Smooth muscle cell (in vitro differentiated cells): ENCODE data around the gene HAND1. TPM values are rescaled to one million over a fixed set of nuclear protein-coding genes. Genes with fewer than 3 reads are reported as not detected.

Experiments
- DNase-seq: peaks from one replicate; lab custom pipeline; 2025; ENCODE audit not compliant: unreplicated experiment; lab: John Stamatoyannopoulos, UW
- H2AFZ ChIP-seq: fragments of 200-600 bp; sonication (generic); 2 replicates; pipeline ENCODE4 v1.6.0; 2016; ENCODE audit warnings: antibody characterized with exemption, low read depth, mild to moderate bottlenecking
- H3F3A ChIP-seq: fragments of 200-600 bp; sonication (generic); 2 replicates; pipeline ENCODE4 v1.6.0; 2017; ENCODE audit warnings: antibody characterized with exemption, low read depth
- H3K27ac ChIP-seq: fragments of 200-600 bp; sonication (generic); 2 replicates; pipeline ENCODE4 v1.5.1; 2016; ENCODE audit warnings: low read depth, mild to moderate bottlenecking
- H3K27me3 ChIP-seq: fragments of 200-600 bp; sonication (generic); 2 replicates; pipeline ENCODE4 v1.6.1; 2016; ENCODE audit warnings: low read depth, mild to moderate bottlenecking
- H3K36me3 ChIP-seq: fragments of 200-600 bp; sonication (generic); 2 replicates; pipeline ENCODE4 v1.5.1; 2016; ENCODE audit warnings: low read depth
- H3K4me1 ChIP-seq: fragments of 200-600 bp; sonication (generic); 2 replicates; pipeline ENCODE4 v1.5.1; 2016; ENCODE audit warnings: low read depth
- H3K4me2 ChIP-seq: fragments of 200-600 bp; sonication (generic); 2 replicates; pipeline ENCODE4 v1.6.0; 2016; ENCODE audit warnings: mild to moderate bottlenecking
- H3K4me3 ChIP-seq: fragments of 200-600 bp; sonication (generic); 2 replicates; pipeline ENCODE4 v1.5.1; 2016; ENCODE audit warnings: mild to moderate bottlenecking
- H3K79me2 ChIP-seq: fragments of 200-600 bp; sonication (generic); 2 replicates; pipeline ENCODE4 v1.6.0; 2016; ENCODE audit warnings: low read depth, mild to moderate bottlenecking
- H3K9ac ChIP-seq: fragments of 200-600 bp; sonication (generic); 2 replicates; pipeline ENCODE4 v1.6.0; 2016; ENCODE audit warnings: low read depth
- H3K9me3 ChIP-seq: fragments of 200-600 bp; sonication (generic); replicated peaks from 2 replicates; pipeline ENCODE4 v1.5.1; 2016; ENCODE audit warnings: low read depth
- H4K20me1 ChIP-seq: fragments of 200-600 bp; sonication (generic); 2 replicates; pipeline ENCODE4 v1.6.0; 2016; ENCODE audit warnings: low read depth
- WGBS: methylation state at CpG from one replicate; pipeline ENCODE4 v1.1.7; 2016; ENCODE audit warnings: low lambda C conversion rate; 5-methylcytosine and 5-hydroxymethylcytosine counted together
- polyA plus RNA-seq: library from polyadenylated mRNA; unstranded; fragments of >200 nt; fragmentation: Nextera tagmentation; extraction: Ambion mirVana; gene quantifications from 2 replicates; pipeline ENCODE4 v1.2.1, GENCODE V29; 2016
- total RNA-seq: library from RNA; depleted of rRNA; stranded (reverse); fragments of >200 nt; gene quantifications from 2 replicates; pipeline ENCODE4 v1.2.3, GENCODE V29; 2014
- TF ChIP-seq, protein P1 (sequence below): fragments of 200-600 bp; sonication (generic); IDR thresholded peaks from 2 replicates; pipeline ENCODE4 v1.5.1; 2017; ENCODE audit warnings: borderline replicate concordance, mild to moderate bottlenecking, antibody characterized with exemption; ENCODE audit not compliant: insufficient read depth, poor library complexity, severe bottlenecking

Gene HAND1
- total and polyA plus RNA-seq, 2 experiments from 2014 or later, result 18.2 to 36.3 TPM

DNA sequence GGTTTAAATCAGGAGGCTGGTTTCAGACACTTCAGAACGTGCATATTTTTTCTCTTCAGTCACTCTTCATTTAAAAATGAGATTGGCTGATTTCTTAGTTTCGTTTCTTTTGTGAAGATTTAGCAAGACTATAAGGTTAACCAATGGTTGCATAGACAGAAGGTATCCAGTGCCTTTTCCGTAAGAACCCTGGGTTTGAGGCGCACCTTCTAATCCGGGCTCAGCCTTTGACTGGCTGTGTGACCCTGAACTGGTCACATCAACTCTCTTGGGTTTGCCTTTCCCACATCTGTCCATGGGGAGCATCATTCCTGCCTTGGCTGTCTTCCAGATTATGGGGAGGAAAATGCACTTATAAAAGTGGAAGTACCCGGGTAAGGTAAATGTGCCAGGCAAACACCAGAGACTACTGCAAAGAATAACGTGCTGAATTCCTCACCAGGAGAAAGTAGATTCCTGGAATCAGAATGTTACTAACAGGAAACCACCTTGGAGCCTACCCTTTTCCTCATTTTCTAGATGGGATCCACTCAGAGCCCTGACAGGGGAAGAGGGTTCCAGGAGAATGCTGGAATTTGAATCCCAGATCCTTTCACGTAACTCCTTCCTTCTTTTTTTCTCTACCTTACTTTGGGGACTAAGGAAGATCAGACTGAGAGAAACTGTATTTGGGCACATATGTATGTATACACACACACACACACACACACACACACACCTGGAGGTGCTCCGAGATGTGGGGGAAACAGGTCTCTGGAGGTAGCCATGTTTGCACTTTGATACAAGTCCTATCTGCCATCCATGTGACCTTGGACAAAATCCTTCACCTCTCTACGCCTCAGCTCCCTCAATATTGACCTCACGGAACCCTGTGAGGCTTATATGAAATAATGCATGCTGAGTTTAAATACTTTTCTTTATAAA lies 6.8 kb downstream of the HAND1 start:
- H3K4me2 ChIP-seq, result peak overlapping the region; percentile 80
- TF ChIP-seq, protein P1, sequence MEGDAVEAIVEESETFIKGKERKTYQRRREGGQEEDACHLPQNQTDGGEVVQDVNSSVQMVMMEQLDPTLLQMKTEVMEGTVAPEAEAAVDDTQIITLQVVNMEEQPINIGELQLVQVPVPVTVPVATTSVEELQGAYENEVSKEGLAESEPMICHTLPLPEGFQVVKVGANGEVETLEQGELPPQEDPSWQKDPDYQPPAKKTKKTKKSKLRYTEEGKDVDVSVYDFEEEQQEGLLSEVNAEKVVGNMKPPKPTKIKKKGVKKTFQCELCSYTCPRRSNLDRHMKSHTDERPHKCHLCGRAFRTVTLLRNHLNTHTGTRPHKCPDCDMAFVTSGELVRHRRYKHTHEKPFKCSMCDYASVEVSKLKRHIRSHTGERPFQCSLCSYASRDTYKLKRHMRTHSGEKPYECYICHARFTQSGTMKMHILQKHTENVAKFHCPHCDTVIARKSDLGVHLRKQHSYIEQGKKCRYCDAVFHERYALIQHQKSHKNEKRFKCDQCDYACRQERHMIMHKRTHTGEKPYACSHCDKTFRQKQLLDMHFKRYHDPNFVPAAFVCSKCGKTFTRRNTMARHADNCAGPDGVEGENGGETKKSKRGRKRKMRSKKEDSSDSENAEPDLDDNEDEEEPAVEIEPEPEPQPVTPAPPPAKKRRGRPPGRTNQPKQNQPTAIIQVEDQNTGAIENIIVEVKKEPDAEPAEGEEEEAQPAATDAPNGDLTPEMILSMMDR, result no peak
- no peaks in the 10 kb centered on the region for H3K36me3 ChIP-seq
- H3K27ac ChIP-seq, result no peak overlapping the region
- peak overlapping the region; percentile 41 for H2AFZ ChIP-seq
- no peaks in the 10 kb centered on the region for H4K20me1 ChIP-seq
- no peak overlapping the region for H3K9ac ChIP-seq
- H3K27me3 ChIP-seq, result no peaks in the 10 kb centered on the region
- peak overlapping the region; percentile 7 for H3K4me3 ChIP-seq
- H3K9me3 ChIP-seq, result no peaks in the 10 kb centered on the region
- 56% methylated on average over 11 of the region's 11 CpGs for whole genome bisulfite sequencing
- peaks cover 10% of the 10 kb centered on the region for H3F3A ChIP-seq
- peaks cover 24% of the 10 kb centered on the region for H3K79me2 ChIP-seq
- DNase-seq, result no peak
- peaks cover 29% of the 10 kb centered on the region for H3K4me1 ChIP-seq

DNA sequence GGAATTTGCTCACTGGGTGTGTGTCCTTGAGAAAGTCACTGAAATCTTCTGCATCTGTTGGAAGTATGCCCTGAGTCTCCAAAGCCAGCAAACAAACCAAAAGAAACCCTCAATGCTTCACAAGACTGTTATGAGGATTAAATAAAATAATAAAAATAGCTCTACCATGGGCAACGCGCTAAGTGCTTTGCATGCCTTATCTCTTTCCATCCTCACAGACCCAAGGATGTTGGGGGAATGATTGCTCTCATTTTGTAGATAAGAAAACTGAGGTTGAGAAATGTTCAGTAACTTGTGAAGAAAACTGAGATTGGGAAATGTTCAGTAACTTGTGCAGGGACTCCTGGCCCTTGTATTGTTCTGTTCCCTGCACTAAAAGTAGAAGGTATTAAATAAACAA lies 7.9 kb downstream of the HAND1 start:
- DNase-seq, result no peak
- WGBS, result 27% methylated on average over 2 of the region's 2 CpGs
- peak overlapping the region; percentile 80 for H3K4me2 ChIP-seq

DNA sequence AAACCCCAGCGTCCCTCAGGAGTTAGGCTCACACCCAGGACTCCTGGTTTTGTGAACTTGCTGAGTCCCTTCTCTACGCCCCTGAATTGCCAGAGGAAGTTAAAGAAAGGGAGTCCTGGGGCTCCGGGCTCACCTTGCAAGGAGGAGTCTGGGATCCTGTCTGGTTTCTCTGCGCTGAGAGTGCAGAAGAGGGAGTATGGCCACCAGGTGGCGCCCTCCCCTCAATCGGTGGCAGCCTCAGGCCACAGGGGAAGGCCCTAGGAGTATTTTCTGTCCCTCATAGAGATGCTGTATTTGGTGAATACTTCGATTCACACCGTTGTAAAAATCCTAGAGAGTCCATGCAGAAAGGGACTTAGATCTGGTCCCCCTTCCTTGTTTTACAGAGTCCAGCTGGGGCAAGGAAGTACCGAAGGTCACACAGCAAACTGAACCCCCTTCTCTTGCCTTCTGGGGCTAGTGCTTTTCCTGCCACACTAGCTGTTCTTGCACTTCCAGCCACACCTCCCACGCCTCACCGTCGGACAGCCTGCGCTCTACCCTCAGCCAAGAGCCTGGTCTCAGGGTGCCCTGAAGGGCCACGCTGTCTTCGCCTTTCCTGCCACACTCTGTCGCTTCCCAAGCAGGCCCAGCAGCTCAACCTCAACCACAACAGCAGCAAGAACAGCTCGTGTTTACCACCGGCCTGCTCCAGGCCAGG lies 10.2 kb downstream of the HAND1 start:
- H3K27ac ChIP-seq, result no peak overlapping the region
- WGBS, result 28% methylated on average over 18 of the region's 18 CpGs
- no peaks in the 10 kb centered on the region for H3K79me2 ChIP-seq
- H2AFZ ChIP-seq, result no peak overlapping the region
- H3K9ac ChIP-seq, result no peak overlapping the region
- H3K36me3 ChIP-seq, result no peaks in the 10 kb centered on the region
- TF ChIP-seq, protein P1, result peak; percentile 88
- peaks cover 1% of the 10 kb centered on the region for H3K4me1 ChIP-seq
- H3K9me3 ChIP-seq, result no peaks in the 10 kb centered on the region
- H3K27me3 ChIP-seq, result no peaks in the 10 kb centered on the region
- H4K20me1 ChIP-seq, result no peaks in the 10 kb centered on the region
- H3K4me3 ChIP-seq, result no peak overlapping the region
- H3F3A ChIP-seq, result peaks cover 10% of the 10 kb centered on the region
- H3K4me2 ChIP-seq, result no peak overlapping the region
- DNase-seq, result peak; percentile 56

More for the DNA sequence above, 7.9 kb downstream of the HAND1 start:
- Histone ChIP-seq H3K79me2 (peaks cover 14% of the 10 kb centered on the region), H3K4me1 (peaks cover 22% of the 10 kb centered on the region), H3K27ac (no peak overlapping the region), H3K36me3 (no peaks in the 10 kb centered on the region), H4K20me1 (no peaks in the 10 kb centered on the region), H3K9me3 (no peaks in the 10 kb centered on the region), H3K9ac (no peak overlapping the region), H3F3A (peaks cover 10% of the 10 kb centered on the region), H3K27me3 (no peaks in the 10 kb centered on the region), H3K4me3 (no peak overlapping the region), H2AFZ (no peak overlapping the region)
- TF ChIP-seq, protein P1, result no peak
